ENCODE data around the gene TJP3.

The TJP3 gene

DNA sequence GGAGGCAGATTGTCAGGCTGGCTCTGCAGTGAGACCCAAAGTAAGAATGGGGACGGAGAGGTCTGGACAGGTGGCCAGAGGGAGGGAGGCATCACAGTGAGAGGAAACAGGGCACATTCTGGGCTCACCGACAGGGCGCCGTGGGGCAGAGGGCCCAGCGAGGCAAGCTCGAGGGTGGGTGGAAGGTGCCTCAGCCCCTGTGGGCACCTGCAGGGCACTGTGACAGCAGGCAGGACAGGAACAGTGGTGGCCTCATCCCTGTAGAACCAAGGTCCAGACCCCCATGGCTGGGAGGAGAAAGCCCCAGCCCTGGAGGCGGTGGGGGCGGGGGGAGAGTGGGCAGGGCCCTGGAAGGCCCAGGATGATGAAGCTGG lies 35.6 kb upstream of the TJP3 start:
- TF ChIP-seq FOXP2 (optimal IDR thresholded peaks at IDR 0.05; ENCODE audit: borderline replicate concordance, extremely low read depth, extremely low read length, insufficient read depth) = no peak
- no peak for TF ChIP-seq SIN3A (IDR thresholded peaks at IDR 0.05; ENCODE audit: borderline replicate concordance, insufficient read depth, low read length)
- TF ChIP-seq, protein P1, sequence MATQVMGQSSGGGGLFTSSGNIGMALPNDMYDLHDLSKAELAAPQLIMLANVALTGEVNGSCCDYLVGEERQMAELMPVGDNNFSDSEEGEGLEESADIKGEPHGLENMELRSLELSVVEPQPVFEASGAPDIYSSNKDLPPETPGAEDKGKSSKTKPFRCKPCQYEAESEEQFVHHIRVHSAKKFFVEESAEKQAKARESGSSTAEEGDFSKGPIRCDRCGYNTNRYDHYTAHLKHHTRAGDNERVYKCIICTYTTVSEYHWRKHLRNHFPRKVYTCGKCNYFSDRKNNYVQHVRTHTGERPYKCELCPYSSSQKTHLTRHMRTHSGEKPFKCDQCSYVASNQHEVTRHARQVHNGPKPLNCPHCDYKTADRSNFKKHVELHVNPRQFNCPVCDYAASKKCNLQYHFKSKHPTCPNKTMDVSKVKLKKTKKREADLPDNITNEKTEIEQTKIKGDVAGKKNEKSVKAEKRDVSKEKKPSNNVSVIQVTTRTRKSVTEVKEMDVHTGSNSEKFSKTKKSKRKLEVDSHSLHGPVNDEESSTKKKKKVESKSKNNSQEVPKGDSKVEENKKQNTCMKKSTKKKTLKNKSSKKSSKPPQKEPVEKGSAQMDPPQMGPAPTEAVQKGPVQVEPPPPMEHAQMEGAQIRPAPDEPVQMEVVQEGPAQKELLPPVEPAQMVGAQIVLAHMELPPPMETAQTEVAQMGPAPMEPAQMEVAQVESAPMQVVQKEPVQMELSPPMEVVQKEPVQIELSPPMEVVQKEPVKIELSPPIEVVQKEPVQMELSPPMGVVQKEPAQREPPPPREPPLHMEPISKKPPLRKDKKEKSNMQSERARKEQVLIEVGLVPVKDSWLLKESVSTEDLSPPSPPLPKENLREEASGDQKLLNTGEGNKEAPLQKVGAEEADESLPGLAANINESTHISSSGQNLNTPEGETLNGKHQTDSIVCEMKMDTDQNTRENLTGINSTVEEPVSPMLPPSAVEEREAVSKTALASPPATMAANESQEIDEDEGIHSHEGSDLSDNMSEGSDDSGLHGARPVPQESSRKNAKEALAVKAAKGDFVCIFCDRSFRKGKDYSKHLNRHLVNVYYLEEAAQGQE (IDR thresholded peaks at IDR 0.05; ENCODE audit: insufficient read depth in 1 of 2, low read depth in 2 of 2, low read length in 2 of 2) = no peak
- no peak for TF ChIP-seq TAF1 (IDR thresholded peaks at IDR 0.05; ENCODE audit: borderline replicate concordance, insufficient read depth, low read length)
- no peak for TF ChIP-seq POLR2AphosphoS5 (IDR thresholded peaks at IDR 0.05; ENCODE audit: low read depth, low read length)

DNA sequence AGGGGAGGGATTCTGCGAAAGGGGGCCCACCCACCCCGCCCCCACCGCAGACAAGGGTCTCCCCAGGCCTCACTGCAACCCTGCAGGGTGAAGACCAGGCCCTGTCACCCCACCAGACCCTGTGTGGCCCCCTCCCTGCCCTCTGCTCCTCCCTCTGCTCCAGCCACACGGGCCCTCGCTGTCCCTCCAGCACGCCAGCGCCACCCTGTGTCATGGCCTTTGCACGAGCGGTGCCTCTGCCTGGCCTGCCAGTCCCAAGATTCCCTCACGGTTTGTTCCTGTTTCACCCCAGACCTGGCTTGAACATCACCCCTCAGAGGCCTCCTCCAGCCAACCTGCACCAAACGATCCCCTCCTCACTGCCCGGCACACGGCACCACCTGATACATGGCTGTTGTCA lies 35.2 kb upstream of the TJP3 start:
- TF ChIP-seq POLR2AphosphoS5 (IDR thresholded peaks at IDR 0.05; ENCODE audit: low read depth, low read length) (no peak), FOXP2 (optimal IDR thresholded peaks at IDR 0.05; ENCODE audit: borderline replicate concordance, extremely low read depth, extremely low read length, insufficient read depth) (no peak), SIN3A (IDR thresholded peaks at IDR 0.05; ENCODE audit: borderline replicate concordance, insufficient read depth, low read length) (no peak), TAF1 (IDR thresholded peaks at IDR 0.05; ENCODE audit: borderline replicate concordance, insufficient read depth, low read length) (no peak)
- TF ChIP-seq, protein P1 (IDR thresholded peaks at IDR 0.05; ENCODE audit: insufficient read depth in 1 of 2, low read depth in 2 of 2, low read length in 2 of 2) = no peak

DNA sequence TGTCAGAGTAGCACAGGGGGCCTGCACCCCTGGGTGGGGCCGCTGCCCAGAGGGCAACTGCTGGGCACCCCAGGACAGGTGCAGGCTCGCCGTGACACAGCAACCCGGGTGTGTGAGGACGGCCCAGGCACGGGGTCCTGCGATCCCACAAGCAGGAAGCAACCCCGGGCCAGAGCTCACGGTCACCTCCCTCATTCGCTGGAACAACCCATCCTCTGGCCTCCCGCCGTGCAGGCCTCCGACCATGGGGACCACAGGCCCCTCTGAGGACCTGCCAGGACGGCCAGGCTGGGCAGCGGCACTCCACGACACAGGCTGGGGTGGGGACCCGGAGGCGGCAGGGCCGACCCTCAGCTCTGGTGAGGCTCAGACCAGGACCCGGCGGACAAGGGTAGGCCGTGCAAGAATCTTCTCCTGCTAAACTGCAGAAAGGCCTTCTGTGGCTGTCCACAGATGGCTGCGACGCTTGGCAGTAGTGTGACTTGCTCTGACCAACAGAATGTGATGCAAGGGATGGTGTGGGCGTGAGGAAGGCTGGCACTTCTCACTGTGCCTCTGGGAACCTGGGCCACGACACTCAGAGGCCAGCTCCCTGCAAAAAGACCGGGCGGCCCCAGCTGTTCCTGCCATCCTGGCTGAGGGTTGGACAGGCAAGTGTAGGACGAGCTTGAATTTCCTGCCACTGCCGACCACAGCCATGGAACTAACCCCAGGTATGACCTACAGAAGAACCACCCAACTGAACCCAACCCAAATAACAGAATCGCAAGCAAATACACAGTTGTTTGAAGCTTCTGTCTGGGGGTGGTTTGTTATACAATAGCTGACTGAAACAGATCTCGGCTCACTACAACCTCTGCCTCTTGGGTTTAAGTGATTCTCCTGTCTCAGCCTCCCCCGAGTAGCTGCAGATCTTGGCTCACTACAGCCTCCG lies 34.4 kb upstream of the TJP3 start:
- TF ChIP-seq, protein P1 (IDR thresholded peaks at IDR 0.05; ENCODE audit: insufficient read depth in 1 of 2, low read depth in 2 of 2, low read length in 2 of 2) = no peak
- no peak for TF ChIP-seq TAF1 (IDR thresholded peaks at IDR 0.05; ENCODE audit: borderline replicate concordance, insufficient read depth, low read length)
- TF ChIP-seq POLR2AphosphoS5 (IDR thresholded peaks at IDR 0.05; ENCODE audit: low read depth, low read length) = no peak
- no peak for TF ChIP-seq FOXP2 (optimal IDR thresholded peaks at IDR 0.05; ENCODE audit: borderline replicate concordance, extremely low read depth, extremely low read length, insufficient read depth)
- no peak for TF ChIP-seq SIN3A (IDR thresholded peaks at IDR 0.05; ENCODE audit: borderline replicate concordance, insufficient read depth, low read length)

DNA sequence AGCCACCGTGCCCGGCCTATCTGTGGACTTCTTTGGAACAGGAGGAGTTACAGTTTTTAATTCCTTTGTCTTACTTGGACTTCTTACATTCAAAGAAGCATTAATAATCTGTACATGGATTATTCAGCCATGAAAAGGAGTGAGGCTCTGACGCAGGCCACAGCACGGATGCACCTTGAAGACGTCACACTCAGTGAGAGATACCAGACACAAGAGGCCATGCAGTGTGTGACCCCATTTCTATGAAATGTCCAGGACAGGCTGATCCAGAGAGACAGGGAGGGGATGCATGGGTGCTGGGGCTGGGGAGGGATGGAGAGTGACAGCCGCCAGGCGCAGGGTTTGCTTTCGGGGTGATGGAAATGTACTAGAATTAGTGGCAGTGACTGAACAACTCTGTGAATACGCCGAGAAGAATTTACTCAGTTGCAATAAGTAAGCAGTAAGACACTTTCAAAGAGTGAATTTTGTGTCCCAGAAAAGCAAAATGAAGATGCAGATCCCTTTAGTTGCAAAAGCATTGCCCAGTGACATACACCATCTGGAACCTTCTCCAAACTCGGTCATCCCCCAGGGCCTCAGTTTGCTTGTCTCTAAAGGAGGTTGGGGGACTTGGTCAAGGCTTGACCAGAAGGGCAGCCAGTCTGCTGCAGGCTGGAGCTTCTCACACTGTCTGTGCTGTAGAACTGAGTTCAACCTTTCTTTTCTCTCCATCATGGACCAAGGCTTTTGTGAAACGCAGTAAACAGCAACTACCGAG lies 33.2 kb upstream of the TJP3 start:
- no peak for TF ChIP-seq FOXP2 (optimal IDR thresholded peaks at IDR 0.05; ENCODE audit: borderline replicate concordance, extremely low read depth, extremely low read length, insufficient read depth)
- TF ChIP-seq TAF1 (IDR thresholded peaks at IDR 0.05; ENCODE audit: borderline replicate concordance, insufficient read depth, low read length) = no peak
- TF ChIP-seq, protein P1 (IDR thresholded peaks at IDR 0.05; ENCODE audit: insufficient read depth in 1 of 2, low read depth in 2 of 2, low read length in 2 of 2) = no peak
- TF ChIP-seq SIN3A (IDR thresholded peaks at IDR 0.05; ENCODE audit: borderline replicate concordance, insufficient read depth, low read length) = no peak

Measured in PFSK-1 (cell line).